GM23338 (cell line): ENCODE results near the gene MSRB1. TPM values are rescaled to one million over a fixed set of nuclear protein-coding genes. Genes with fewer than 3 reads are reported as not detected.

Experiments used
- ATAC-seq: fragments of 200-7000 bp; cut with Tn5 transposase; 3 replicates; pipeline ENCODE4 v1.9.1; 2020
- DNase-seq: peaks from one replicate; pipeline ENCODE4 v3.0.0-alpha.2; 2015; ENCODE audit warnings: low spot score
- H2AFZ ChIP-seq: fragments of 200-600 bp; sonication (generic); 2 replicates; pipeline ENCODE4 v1.8.0; 2016; ENCODE audit warnings: antibody characterized with exemption, mild to moderate bottlenecking, moderate library complexity
- H3F3A ChIP-seq: fragments of 200-600 bp; sonication (generic); replicated peaks from 2 replicates; pipeline ENCODE4 v1.8.0; 2017; ENCODE audit warnings: antibody characterized with exemption, mixed run types, low read depth
- H3K27ac ChIP-seq: fragments of 200-600 bp; sonication (generic); 2 replicates; pipeline ENCODE4 v1.6.1; 2016; ENCODE audit warnings: low read depth
- H3K27me3 ChIP-seq: fragments of 200-600 bp; sonication (generic); 2 replicates; pipeline ENCODE4 v1.8.0; 2016; ENCODE audit warnings: mild to moderate bottlenecking, mixed run types, moderate library complexity; ENCODE audit not compliant: insufficient read depth
- H3K36me3 ChIP-seq: fragments of 200-600 bp; sonication (generic); 2 replicates; pipeline ENCODE4 v1.8.0; 2016; ENCODE audit warnings: mild to moderate bottlenecking; ENCODE audit not compliant: insufficient read depth
- H3K4me1 ChIP-seq: fragments of 200-600 bp; sonication (generic); 2 replicates; pipeline ENCODE4 v1.8.0; 2016; ENCODE audit warnings: mild to moderate bottlenecking, moderate library complexity; ENCODE audit not compliant: insufficient read depth
- H3K4me2 ChIP-seq: fragments of 200-600 bp; sonication (generic); 2 replicates; pipeline ENCODE4 v1.7.1; 2017; ENCODE audit warnings: mixed run types
- H3K4me3 ChIP-seq: fragments of 200-600 bp; sonication (generic); 2 replicates; pipeline ENCODE4 v1.6.1; 2016; ENCODE audit warnings: mixed run types
- H3K79me2 ChIP-seq: fragments of 200-600 bp; sonication (generic); replicated peaks from 2 replicates; pipeline ENCODE4 v1.8.0; 2017; ENCODE audit warnings: mild to moderate bottlenecking; ENCODE audit not compliant: insufficient read depth
- H3K9me2 ChIP-seq: fragments of 200-600 bp; sonication (generic); 2 replicates; pipeline ENCODE4 v1.8.0; 2017; ENCODE audit not compliant: insufficient read depth
- H4K20me1 ChIP-seq: fragments of 200-600 bp; sonication (generic); replicated peaks from 2 replicates; pipeline ENCODE4 v1.8.0; 2017; ENCODE audit warnings: mild to moderate bottlenecking; ENCODE audit not compliant: insufficient read depth
- H3K27ac Mint-ChIP-seq: 2 replicates; pipeline ENCODE4 v1.8.0; 2020; ENCODE audit warnings: inconsistent platforms, mild to moderate bottlenecking, moderate library complexity, mixed read lengths
- H3K27me3 Mint-ChIP-seq: 3 replicates; pipeline ENCODE4 v1.8.0; 2022; ENCODE audit warnings: low read depth, mild to moderate bottlenecking, moderate library complexity, mixed read lengths, inconsistent platforms; ENCODE audit not compliant: insufficient read depth, poor library complexity
- H3K36me3 Mint-ChIP-seq: 3 replicates; pipeline ENCODE4 v1.8.0; 2021; ENCODE audit warnings: low read depth, mild to moderate bottlenecking, inconsistent platforms, moderate library complexity, mixed read lengths
- H3K4me1 Mint-ChIP-seq: 3 replicates; pipeline ENCODE4 v1.8.0; 2020; ENCODE audit warnings: mild to moderate bottlenecking, inconsistent platforms, mixed read lengths
- H3K4me3 Mint-ChIP-seq: 3 replicates; pipeline ENCODE4 v1.8.0; 2021; ENCODE audit warnings: moderate library complexity, mild to moderate bottlenecking, inconsistent platforms, mixed read lengths
- H3K9me3 Mint-ChIP-seq: 3 replicates; pipeline ENCODE4 v1.8.0; 2020; ENCODE audit warnings: moderate library complexity, mild to moderate bottlenecking, inconsistent platforms, mixed read lengths
- CREB1 ChIP-seq: fragments of 250-450 bp; sonication (Bioruptor Pico); IDR thresholded peaks from 2 replicates; pipeline ENCODE4 v1.5.0; 2020; ENCODE audit warnings: low read depth, mild to moderate bottlenecking, moderate library complexity
- CTCF ChIP-seq, 2 experiments: fragments of 200-600 bp in 1 of 2; sonication (generic) in 1 of 2; conservative IDR thresholded peaks; 2 replicates each; pipeline versions ENCODE4 v1.5.1 to v1.6.1; 2016 to 2017; ENCODE audit warnings: antibody characterized with exemption in 2 of 2, low read depth in 2 of 2, mild to moderate bottlenecking in 2 of 2, moderate library complexity in 1 of 2
- EZH2 ChIP-seq: fragments of 200-600 bp; sonication (generic); IDR thresholded peaks from one replicate; pipeline ENCODE4 v1.8.0; 2017; ENCODE audit warnings: antibody characterized with exemption, mild to moderate bottlenecking, low read depth; ENCODE audit not compliant: unreplicated experiment
- EZH2phosphoT487 ChIP-seq: fragments of 200-600 bp; sonication (generic); IDR thresholded peaks from one replicate; pipeline ENCODE4 v1.8.1; 2018; ENCODE audit warnings: antibody characterized with exemption; ENCODE audit not compliant: unreplicated experiment
- ZNF462 ChIP-seq: fragments of 250-450 bp; sonication (Bioruptor Pico); IDR thresholded peaks from 2 replicates; pipeline ENCODE4 v1.5.0; 2020; ENCODE audit warnings: mild to moderate bottlenecking, moderate library complexity
- polyA plus RNA-seq: library from polyadenylated mRNA; unstranded; fragments of >200 nt; fragmentation: Nextera tagmentation; extraction: Ambion mirVana; gene quantifications from 2 replicates; pipeline ENCODE4 v1.2.1, GENCODE V29; 2016
- total RNA-seq: library from RNA; depleted of rRNA; stranded (reverse); fragments of >200 nt; shearing (Covaris generic); gene quantifications from 2 replicates; pipeline ENCODE4 v1.2.3, GENCODE V29; 2014
- TF ChIP-seq, protein P1 (sequence below): IDR thresholded peaks from one replicate; pipeline ENCODE4 v1.6.1; 2018; ENCODE audit warnings: antibody characterized with exemption; ENCODE audit not compliant: unreplicated experiment

The MSRB1 gene
- total and polyA plus RNA-seq, 2 experiments from 2014 or later: 30.4 to 31.3 TPM

GRCh38 chr16:1991588-1991947 is 48.6 kb upstream of the MSRB1 start:
- H3K27ac ChIP-seq: no peak overlapping the region
- Mint-ChIP-seq H3K36me3 (peaks cover 7% of the 10 kb centered on the region), H3K4me1 (peaks cover 15% of the 10 kb centered on the region), H3K9me3 (no peaks in the 10 kb centered on the region), H3K4me3 (peak overlapping the region; percentile 74), H3K27me3 (peaks cover 39% of the 10 kb centered on the region), H3K27ac (no peak overlapping the region)
- H3F3A ChIP-seq: peaks cover 23% of the 10 kb centered on the region
- no peaks in the 10 kb centered on the region for H3K36me3 ChIP-seq
- peak overlapping the region; percentile 97 for H3K4me2 ChIP-seq
- H2AFZ ChIP-seq: no peak overlapping the region
- no peak; the same call in 2 of the 3 replicates for ATAC-seq
- H3K79me2 ChIP-seq: peaks cover 4% of the 10 kb centered on the region; the same call in 1 of the 2 replicates
- no peak for DNase-seq
- H3K4me3 ChIP-seq: peak overlapping the region; percentile 86
- TF ChIP-seq, protein P1, sequence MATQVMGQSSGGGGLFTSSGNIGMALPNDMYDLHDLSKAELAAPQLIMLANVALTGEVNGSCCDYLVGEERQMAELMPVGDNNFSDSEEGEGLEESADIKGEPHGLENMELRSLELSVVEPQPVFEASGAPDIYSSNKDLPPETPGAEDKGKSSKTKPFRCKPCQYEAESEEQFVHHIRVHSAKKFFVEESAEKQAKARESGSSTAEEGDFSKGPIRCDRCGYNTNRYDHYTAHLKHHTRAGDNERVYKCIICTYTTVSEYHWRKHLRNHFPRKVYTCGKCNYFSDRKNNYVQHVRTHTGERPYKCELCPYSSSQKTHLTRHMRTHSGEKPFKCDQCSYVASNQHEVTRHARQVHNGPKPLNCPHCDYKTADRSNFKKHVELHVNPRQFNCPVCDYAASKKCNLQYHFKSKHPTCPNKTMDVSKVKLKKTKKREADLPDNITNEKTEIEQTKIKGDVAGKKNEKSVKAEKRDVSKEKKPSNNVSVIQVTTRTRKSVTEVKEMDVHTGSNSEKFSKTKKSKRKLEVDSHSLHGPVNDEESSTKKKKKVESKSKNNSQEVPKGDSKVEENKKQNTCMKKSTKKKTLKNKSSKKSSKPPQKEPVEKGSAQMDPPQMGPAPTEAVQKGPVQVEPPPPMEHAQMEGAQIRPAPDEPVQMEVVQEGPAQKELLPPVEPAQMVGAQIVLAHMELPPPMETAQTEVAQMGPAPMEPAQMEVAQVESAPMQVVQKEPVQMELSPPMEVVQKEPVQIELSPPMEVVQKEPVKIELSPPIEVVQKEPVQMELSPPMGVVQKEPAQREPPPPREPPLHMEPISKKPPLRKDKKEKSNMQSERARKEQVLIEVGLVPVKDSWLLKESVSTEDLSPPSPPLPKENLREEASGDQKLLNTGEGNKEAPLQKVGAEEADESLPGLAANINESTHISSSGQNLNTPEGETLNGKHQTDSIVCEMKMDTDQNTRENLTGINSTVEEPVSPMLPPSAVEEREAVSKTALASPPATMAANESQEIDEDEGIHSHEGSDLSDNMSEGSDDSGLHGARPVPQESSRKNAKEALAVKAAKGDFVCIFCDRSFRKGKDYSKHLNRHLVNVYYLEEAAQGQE: no peak
- peak; percentile 22 for TF ChIP-seq EZH2
- H3K4me1 ChIP-seq: peaks cover 7% of the 10 kb centered on the region; the same call in 1 of the 2 replicates
- H3K9me2 ChIP-seq: no peaks in the 10 kb centered on the region
- peaks cover 33% of the 10 kb centered on the region for H3K27me3 ChIP-seq
- no peaks in the 10 kb centered on the region; the same call in 1 of the 2 replicates for H4K20me1 ChIP-seq

GRCh38 chr16:1991135-1991551 is 48.1 kb upstream of the MSRB1 start:
- no peak overlapping the region for H3K27ac Mint-ChIP-seq
- Histone ChIP-seq H3K4me3 (peak overlapping the region; percentile 86), H3K4me2 (peak overlapping the region; percentile 97), H3K36me3 (no peaks in the 10 kb centered on the region), H3K27ac (no peak overlapping the region), H3F3A (peaks cover 23% of the 10 kb centered on the region), H3K79me2 (peaks cover 4% of the 10 kb centered on the region; the same call in 1 of the 2 replicates), H4K20me1 (no peaks in the 10 kb centered on the region; the same call in 1 of the 2 replicates), H3K4me1 (peaks cover 7% of the 10 kb centered on the region; the same call in 1 of the 2 replicates), H2AFZ (no peak overlapping the region), H3K27me3 (peaks cover 33% of the 10 kb centered on the region), H3K9me2 (no peaks in the 10 kb centered on the region)
- H3K27me3 Mint-ChIP-seq: peaks cover 42% of the 10 kb centered on the region
- H3K4me3 Mint-ChIP-seq: peak overlapping the region; percentile 74
- ATAC-seq: peak; percentile 12
- peaks cover 15% of the 10 kb centered on the region for H3K4me1 Mint-ChIP-seq
- DNase-seq: peak; percentile 57
- TF ChIP-seq CREB1 (CRISPR knock-in tag) (no peak), CTCF (conservative IDR thresholded peaks at IDR 0.05; ENCODE audit: low read depth in 2 of 2) (no peak), EZH2phosphoT487 (no peak), ZNF462 (CRISPR knock-in tag) (no peak)
- peaks cover 11% of the 10 kb centered on the region for H3K36me3 Mint-ChIP-seq
- H3K9me3 Mint-ChIP-seq: no peaks in the 10 kb centered on the region
